ENCODE results near the gene ZBTB20. TPM values are rescaled to one million over a fixed set of nuclear protein-coding genes. Genes with fewer than 3 reads are reported as not detected.

ZBTB20 gene
- polyA plus RNA-seq, 1 of the 3 experiments (the other 2 are of a cell fraction), result 0.43 TPM

DNA sequence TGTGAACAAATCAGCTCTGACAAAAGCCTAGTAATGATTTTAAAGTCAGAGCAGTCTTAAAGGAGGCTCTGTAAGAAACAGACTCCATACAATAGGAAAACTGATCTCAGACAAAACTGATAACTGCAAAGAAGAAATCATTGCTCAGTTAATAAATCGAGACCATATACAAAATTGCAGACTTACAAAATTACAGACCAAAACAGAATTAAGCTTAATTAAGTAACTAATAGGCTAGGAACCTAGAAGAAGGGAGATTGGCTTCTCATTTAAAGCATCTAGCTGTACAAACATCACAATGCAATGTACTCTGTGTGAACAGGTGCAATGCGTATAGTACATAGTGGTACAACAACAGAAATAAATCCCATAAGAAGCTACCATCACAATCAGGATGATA lies 46.3 kb downstream of the ZBTB20 start:
- H3K79me2 ChIP-seq (ENCODE audit: insufficient read depth), result no peaks in the 10 kb centered on the region
- H3K4me1 ChIP-seq (ENCODE audit: control insufficient read depth in 1 of 2, insufficient read depth in 2 of 2, low read depth in 1 of 2, low read length in 1 of 2), result peaks cover 14 to 16% of the 10 kb centered on the region in 2 experiments; a peak in 3 of 4 replicates
- ChIA-PET POLR2A (interaction anchor here (2.6 kb wide), 1 partner anchor 46 kb away, joined by 11 read pairs; the partner anchor contains the start of gene ZBTB20), CTCF (interaction anchor here (0.9 to 3.0 kb wide), 4 partner anchors 9 to 717 kb away, joined by 3 to 37 read pairs (median 5); no protein-coding TSS in a partner anchor)
- no peaks in the 10 kb centered on the region for H3K9me2 ChIP-seq
- H3K9ac ChIP-seq, result peak overlapping the region; percentile 56; the same call in 1 of the 2 replicates
- no peaks in the 10 kb centered on the region for H3F3A ChIP-seq (replicated peaks; ENCODE audit: insufficient read depth)
- 88% methylated on average over 2 of the region's 2 CpGs for WGBS (ENCODE audit: low lambda C conversion rate)
- H3K27ac ChIP-seq (ENCODE audit: low read depth in 2 of 2, low read length in 1 of 2), result peak overlapping the region; percentile 51 to 83; a peak in 3 of 4 replicates
- peak overlapping the region; percentile 88 for H2AFZ ChIP-seq (ENCODE audit: low read depth)
- H3K4me3 ChIP-seq (ENCODE audit: low read depth in 2 of 2, low read length in 1 of 2), result peak overlapping the region; percentile 43 to 51; a peak in 3 of 4 replicates
- no peaks in the 10 kb centered on the region for H3K27me3 ChIP-seq (ENCODE audit: insufficient read depth)
- peak overlapping the region; percentile 77 for H3K4me2 ChIP-seq
- TF ChIP-seq RAD21 (IDR thresholded peaks at IDR 0.05; ENCODE audit: low read length), result no peak
- TF ChIP-seq, protein P1, sequence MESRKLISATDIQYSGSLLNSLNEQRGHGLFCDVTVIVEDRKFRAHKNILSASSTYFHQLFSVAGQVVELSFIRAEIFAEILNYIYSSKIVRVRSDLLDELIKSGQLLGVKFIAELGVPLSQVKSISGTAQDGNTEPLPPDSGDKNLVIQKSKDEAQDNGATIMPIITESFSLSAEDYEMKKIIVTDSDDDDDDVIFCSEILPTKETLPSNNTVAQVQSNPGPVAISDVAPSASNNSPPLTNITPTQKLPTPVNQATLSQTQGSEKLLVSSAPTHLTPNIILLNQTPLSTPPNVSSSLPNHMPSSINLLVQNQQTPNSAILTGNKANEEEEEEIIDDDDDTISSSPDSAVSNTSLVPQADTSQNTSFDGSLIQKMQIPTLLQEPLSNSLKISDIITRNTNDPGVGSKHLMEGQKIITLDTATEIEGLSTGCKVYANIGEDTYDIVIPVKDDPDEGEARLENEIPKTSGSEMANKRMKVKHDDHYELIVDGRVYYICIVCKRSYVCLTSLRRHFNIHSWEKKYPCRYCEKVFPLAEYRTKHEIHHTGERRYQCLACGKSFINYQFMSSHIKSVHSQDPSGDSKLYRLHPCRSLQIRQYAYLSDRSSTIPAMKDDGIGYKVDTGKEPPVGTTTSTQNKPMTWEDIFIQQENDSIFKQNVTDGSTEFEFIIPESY (IDR thresholded peaks at IDR 0.05; ENCODE audit: borderline replicate concordance, low read depth), result no peak
- no peaks in the 10 kb centered on the region; the same call in 1 of the 2 replicates for H3K9me3 ChIP-seq
- peaks cover 0 to 6% of the 10 kb centered on the region in 2 experiments for H3K36me3 ChIP-seq (replicated peaks in 1 of 2; ENCODE audit: control insufficient read depth in 1 of 2, insufficient read depth in 2 of 2, low read length in 1 of 2)
- DNase-seq, result no peak
- H4K20me1 ChIP-seq (ENCODE audit: insufficient read depth), result no peaks in the 10 kb centered on the region

DNA sequence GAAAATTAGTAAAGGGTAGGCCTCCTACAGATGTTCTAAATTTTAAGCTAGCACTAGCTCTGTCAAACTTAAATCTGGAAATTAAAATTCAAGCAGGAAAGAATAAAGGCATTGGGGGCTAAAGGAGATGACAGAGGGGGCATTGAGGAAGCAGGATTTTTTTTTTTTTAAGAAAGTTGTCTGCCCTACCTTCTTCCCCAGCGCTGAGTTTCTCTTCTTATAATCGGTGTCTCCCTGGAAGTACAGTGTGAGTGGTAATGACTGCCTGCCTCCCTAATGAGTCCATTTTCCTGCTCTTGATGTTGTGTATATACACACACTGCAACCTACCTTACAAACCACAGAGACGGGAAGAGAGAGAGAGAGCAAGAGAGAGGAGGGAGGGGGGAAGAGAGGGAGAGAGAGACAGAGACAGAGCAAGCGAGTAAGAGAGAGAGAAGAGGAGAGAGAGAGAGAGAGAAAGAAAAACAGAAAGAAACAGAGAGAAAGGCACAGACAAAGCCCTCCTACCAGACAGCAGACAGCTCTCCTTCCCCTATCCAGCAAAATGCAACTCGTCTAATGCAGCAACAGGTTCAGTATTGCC lies 47.0 kb downstream of the ZBTB20 start:
- Histone ChIP-seq H3F3A (replicated peaks; ENCODE audit: insufficient read depth) (no peaks in the 10 kb centered on the region), H4K20me1 (ENCODE audit: insufficient read depth) (no peaks in the 10 kb centered on the region), H3K27me3 (ENCODE audit: insufficient read depth) (no peaks in the 10 kb centered on the region), H3K4me2 (peak overlapping the region; percentile 77), H3K9me3 (no peaks in the 10 kb centered on the region; the same call in 1 of the 2 replicates), H3K4me3 (ENCODE audit: low read depth in 2 of 2, low read length in 1 of 2) (peak overlapping the region; percentile 43 to 51), H3K27ac (ENCODE audit: low read depth in 2 of 2, low read length in 1 of 2) (peak overlapping the region; percentile 51 to 83), H2AFZ (ENCODE audit: low read depth) (peak overlapping the region; percentile 88), H3K9me2 (no peaks in the 10 kb centered on the region), H3K4me1 (ENCODE audit: control insufficient read depth in 1 of 2, insufficient read depth in 2 of 2, low read depth in 1 of 2, low read length in 1 of 2) (peaks cover 14 to 16% of the 10 kb centered on the region in 2 experiments; a peak in 3 of 4 replicates), H3K9ac (peak overlapping the region; percentile 56), H3K79me2 (ENCODE audit: insufficient read depth) (no peaks in the 10 kb centered on the region), H3K36me3 (replicated peaks in 1 of 2; ENCODE audit: control insufficient read depth in 1 of 2, insufficient read depth in 2 of 2, low read length in 1 of 2) (peaks cover 0 to 6% of the 10 kb centered on the region in 2 experiments)
- peak; percentile 12 for DNase-seq
- 4% methylated on average over 5 of the region's 5 CpGs for WGBS (ENCODE audit: low lambda C conversion rate)
- POLR2A ChIA-PET, result interaction anchor here (2.6 kb wide), 1 partner anchor 47 kb away, joined by 11 read pairs; the partner anchor contains the start of gene ZBTB20
- CTCF ChIA-PET, result interaction anchor here (1.1 to 3.0 kb wide), 3 partner anchors 8 to 716 kb away, joined by 4 to 37 read pairs (median 6); no protein-coding TSS in a partner anchor
- no peak for TF ChIP-seq TEAD4 (IDR thresholded peaks at IDR 0.05; ENCODE audit: borderline replicate concordance, insufficient read depth)
- TF ChIP-seq, protein P1 (IDR thresholded peaks at IDR 0.05; ENCODE audit: borderline replicate concordance, low read depth), result no peak
- TF ChIP-seq RFX5 (IDR thresholded peaks at IDR 0.05; ENCODE audit: low read length), result no peak
- TF ChIP-seq TAF1 (IDR thresholded peaks at IDR 0.05; ENCODE audit: borderline replicate concordance, low read depth, low read length), result peak; percentile 43; the same call in 1 of the 2 replicates
- no peak for TF ChIP-seq NFIC (IDR thresholded peaks at IDR 0.05; ENCODE audit: borderline replicate concordance)
- peak in 1 of 2 experiments; percentile 23; a peak in 1 of 4 replicates for TF ChIP-seq EP300 (IDR thresholded peaks at IDR 0.05; ENCODE audit: borderline replicate concordance in 1 of 2, low read depth in 1 of 2, low read length in 1 of 2)
- TF ChIP-seq SIN3A (IDR thresholded peaks at IDR 0.05; ENCODE audit: borderline replicate concordance, low read depth, low read length), result no peak
- TF ChIP-seq, protein P2, sequence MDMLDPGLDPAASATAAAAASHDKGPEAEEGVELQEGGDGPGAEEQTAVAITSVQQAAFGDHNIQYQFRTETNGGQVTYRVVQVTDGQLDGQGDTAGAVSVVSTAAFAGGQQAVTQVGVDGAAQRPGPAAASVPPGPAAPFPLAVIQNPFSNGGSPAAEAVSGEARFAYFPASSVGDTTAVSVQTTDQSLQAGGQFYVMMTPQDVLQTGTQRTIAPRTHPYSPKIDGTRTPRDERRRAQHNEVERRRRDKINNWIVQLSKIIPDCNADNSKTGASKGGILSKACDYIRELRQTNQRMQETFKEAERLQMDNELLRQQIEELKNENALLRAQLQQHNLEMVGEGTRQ (IDR thresholded peaks at IDR 0.05; ENCODE audit: borderline replicate concordance, low read depth, low read length), result no peak
- no peak for TF ChIP-seq RAD21 (IDR thresholded peaks at IDR 0.05; ENCODE audit: low read length)
- TF ChIP-seq, protein P3, sequence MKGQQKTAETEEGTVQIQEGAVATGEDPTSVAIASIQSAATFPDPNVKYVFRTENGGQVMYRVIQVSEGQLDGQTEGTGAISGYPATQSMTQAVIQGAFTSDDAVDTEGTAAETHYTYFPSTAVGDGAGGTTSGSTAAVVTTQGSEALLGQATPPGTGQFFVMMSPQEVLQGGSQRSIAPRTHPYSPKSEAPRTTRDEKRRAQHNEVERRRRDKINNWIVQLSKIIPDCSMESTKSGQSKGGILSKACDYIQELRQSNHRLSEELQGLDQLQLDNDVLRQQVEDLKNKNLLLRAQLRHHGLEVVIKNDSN (IDR thresholded peaks at IDR 0.05; ENCODE audit: borderline replicate concordance, low read depth), result no peak
- no peak for TF ChIP-seq POLR2AphosphoS5 (IDR thresholded peaks at IDR 0.05; ENCODE audit: low read depth, low read length)
- 0 out of 2 replicates have a peak, but pooled peaks have one; percentile 23 for TF ChIP-seq MXI1 (IDR thresholded peaks at IDR 0.05; ENCODE audit: low read depth, low read length)
- TF ChIP-seq, protein P4, sequence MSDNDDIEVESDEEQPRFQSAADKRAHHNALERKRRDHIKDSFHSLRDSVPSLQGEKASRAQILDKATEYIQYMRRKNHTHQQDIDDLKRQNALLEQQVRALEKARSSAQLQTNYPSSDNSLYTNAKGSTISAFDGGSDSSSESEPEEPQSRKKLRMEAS (IDR thresholded peaks at IDR 0.05; ENCODE audit: low read depth), result no peak
- TF ChIP-seq TCF12 (IDR thresholded peaks at IDR 0.05), result peak; percentile 9; the same call in 1 of the 2 replicates
- no peak for TF ChIP-seq FOXJ3 (CRISPR knock-in tag; IDR thresholded peaks at IDR 0.05)
- no peak for TF ChIP-seq RCOR1 (IDR thresholded peaks at IDR 0.05; ENCODE audit: low read length)

Measured in SK-N-SH (cell line).